Loucy (cell line): ENCODE results near the gene IGSF22.

ENCODE experiments used
- CTCF ChIP-seq: fragments of 200-600 bp; sonication (generic); conservative IDR thresholded peaks from 2 replicates; pipeline ENCODE4 v1.5.1; 2014; ENCODE audit warnings: mild to moderate bottlenecking, antibody characterized with exemption, low read length
- EZH2phosphoT487 ChIP-seq: fragments of 200-600 bp; IDR thresholded peaks from 2 replicates; pipeline ENCODE4 v1.6.1; 2018; ENCODE audit warnings: antibody characterized with exemption, mild to moderate bottlenecking, moderate library complexity, borderline replicate concordance

GRCh38 chr11:18701614-18702216 is 24.3 kb downstream of the IGSF22 start:
- TF ChIP-seq CTCF (no peak), EZH2phosphoT487 (no peak)
